GM23338 (cell line): Measurements from ENCODE around the gene FMN1. TPM values are rescaled to one million over a fixed set of nuclear protein-coding genes. Genes with fewer than 3 reads are reported as not detected.

Source experiments
- ATAC-seq: fragments of 200-7000 bp; cut with Tn5 transposase; 3 replicates; pipeline ENCODE4 v1.9.1; 2020
- DNase-seq: peaks from one replicate; pipeline ENCODE4 v3.0.0-alpha.2; 2015; ENCODE audit warnings: low spot score
- H2AFZ ChIP-seq: fragments of 200-600 bp; sonication (generic); 2 replicates; pipeline ENCODE4 v1.8.0; 2016; ENCODE audit warnings: antibody characterized with exemption, mild to moderate bottlenecking, moderate library complexity
- H3F3A ChIP-seq: fragments of 200-600 bp; sonication (generic); replicated peaks from 2 replicates; pipeline ENCODE4 v1.8.0; 2017; ENCODE audit warnings: antibody characterized with exemption, mixed run types, low read depth
- H3K27ac ChIP-seq: fragments of 200-600 bp; sonication (generic); 2 replicates; pipeline ENCODE4 v1.6.1; 2016; ENCODE audit warnings: low read depth
- H3K27me3 ChIP-seq: fragments of 200-600 bp; sonication (generic); 2 replicates; pipeline ENCODE4 v1.8.0; 2016; ENCODE audit warnings: mild to moderate bottlenecking, mixed run types, moderate library complexity; ENCODE audit not compliant: insufficient read depth
- H3K36me3 ChIP-seq: fragments of 200-600 bp; sonication (generic); 2 replicates; pipeline ENCODE4 v1.8.0; 2016; ENCODE audit warnings: mild to moderate bottlenecking; ENCODE audit not compliant: insufficient read depth
- H3K4me1 ChIP-seq: fragments of 200-600 bp; sonication (generic); 2 replicates; pipeline ENCODE4 v1.8.0; 2016; ENCODE audit warnings: mild to moderate bottlenecking, moderate library complexity; ENCODE audit not compliant: insufficient read depth
- H3K4me2 ChIP-seq: fragments of 200-600 bp; sonication (generic); 2 replicates; pipeline ENCODE4 v1.7.1; 2017; ENCODE audit warnings: mixed run types
- H3K4me3 ChIP-seq: fragments of 200-600 bp; sonication (generic); 2 replicates; pipeline ENCODE4 v1.6.1; 2016; ENCODE audit warnings: mixed run types
- H3K79me2 ChIP-seq: fragments of 200-600 bp; sonication (generic); replicated peaks from 2 replicates; pipeline ENCODE4 v1.8.0; 2017; ENCODE audit warnings: mild to moderate bottlenecking; ENCODE audit not compliant: insufficient read depth
- H3K9me2 ChIP-seq: fragments of 200-600 bp; sonication (generic); 2 replicates; pipeline ENCODE4 v1.8.0; 2017; ENCODE audit not compliant: insufficient read depth
- H4K20me1 ChIP-seq: fragments of 200-600 bp; sonication (generic); replicated peaks from 2 replicates; pipeline ENCODE4 v1.8.0; 2017; ENCODE audit warnings: mild to moderate bottlenecking; ENCODE audit not compliant: insufficient read depth
- H3K27ac Mint-ChIP-seq: 2 replicates; pipeline ENCODE4 v1.8.0; 2020; ENCODE audit warnings: inconsistent platforms, mild to moderate bottlenecking, moderate library complexity, mixed read lengths
- H3K27me3 Mint-ChIP-seq: 3 replicates; pipeline ENCODE4 v1.8.0; 2022; ENCODE audit warnings: low read depth, mild to moderate bottlenecking, moderate library complexity, mixed read lengths, inconsistent platforms; ENCODE audit not compliant: insufficient read depth, poor library complexity
- H3K36me3 Mint-ChIP-seq: 3 replicates; pipeline ENCODE4 v1.8.0; 2021; ENCODE audit warnings: low read depth, mild to moderate bottlenecking, inconsistent platforms, moderate library complexity, mixed read lengths
- H3K4me1 Mint-ChIP-seq: 3 replicates; pipeline ENCODE4 v1.8.0; 2020; ENCODE audit warnings: mild to moderate bottlenecking, inconsistent platforms, mixed read lengths
- H3K4me3 Mint-ChIP-seq: 3 replicates; pipeline ENCODE4 v1.8.0; 2021; ENCODE audit warnings: moderate library complexity, mild to moderate bottlenecking, inconsistent platforms, mixed read lengths
- H3K9me3 Mint-ChIP-seq: 3 replicates; pipeline ENCODE4 v1.8.0; 2020; ENCODE audit warnings: moderate library complexity, mild to moderate bottlenecking, inconsistent platforms, mixed read lengths
- CREB1 ChIP-seq: fragments of 250-450 bp; sonication (Bioruptor Pico); IDR thresholded peaks from 2 replicates; pipeline ENCODE4 v1.5.0; 2020; ENCODE audit warnings: low read depth, mild to moderate bottlenecking, moderate library complexity
- CTCF ChIP-seq, 2 experiments: fragments of 200-600 bp in 1 of 2; sonication (generic) in 1 of 2; conservative IDR thresholded peaks; 2 replicates each; pipeline versions ENCODE4 v1.5.1 to v1.6.1; 2016 to 2017; ENCODE audit warnings: antibody characterized with exemption in 2 of 2, low read depth in 2 of 2, mild to moderate bottlenecking in 2 of 2, moderate library complexity in 1 of 2
- NANOG ChIP-seq: IDR thresholded peaks from 2 replicates; pipeline ENCODE4 v1.6.1; 2016; ENCODE audit warnings: antibody characterized with exemption, borderline replicate concordance
- POLR2AphosphoS5 ChIP-seq: IDR thresholded peaks from 2 replicates; pipeline ENCODE4 v1.6.1; 2016; ENCODE audit warnings: antibody characterized with exemption, low read depth
- STAT1 ChIP-seq: IDR thresholded peaks from one replicate; pipeline ENCODE4 v1.6.1; 2016; ENCODE audit warnings: antibody characterized with exemption; ENCODE audit not compliant: unreplicated experiment
- ZNF114 ChIP-seq: fragments of 250-450 bp; sonication (Bioruptor Pico); IDR thresholded peaks from 2 replicates; pipeline ENCODE4 v1.5.0; 2020; ENCODE audit warnings: mild to moderate bottlenecking, moderate library complexity
- ZNF331 ChIP-seq: fragments of 250-450 bp; sonication (Bioruptor Pico); IDR thresholded peaks from 2 replicates; pipeline ENCODE4 v1.5.0; 2020; ENCODE audit warnings: low read depth, mild to moderate bottlenecking, moderate library complexity
- ZNF462 ChIP-seq: fragments of 250-450 bp; sonication (Bioruptor Pico); IDR thresholded peaks from 2 replicates; pipeline ENCODE4 v1.5.0; 2020; ENCODE audit warnings: mild to moderate bottlenecking, moderate library complexity
- polyA plus RNA-seq: library from polyadenylated mRNA; unstranded; fragments of >200 nt; fragmentation: Nextera tagmentation; extraction: Ambion mirVana; gene quantifications from 2 replicates; pipeline ENCODE4 v1.2.1, GENCODE V29; 2016
- total RNA-seq: library from RNA; depleted of rRNA; stranded (reverse); fragments of >200 nt; shearing (Covaris generic); gene quantifications from 2 replicates; pipeline ENCODE4 v1.2.3, GENCODE V29; 2014

The FMN1 gene
- total and polyA plus RNA-seq, 2 experiments from 2014 or later, result 1.2 to 1.6 TPM

- TF ChIP-seq CTCF (conservative IDR thresholded peaks at IDR 0.05; ENCODE audit: low read depth in 2 of 2) (no peak), POLR2AphosphoS5 (no peak), STAT1 (no peak), ZNF462 (no peak), NANOG (no peak), ZNF331 (no peak), CREB1 (CRISPR knock-in tag) (no peak)
These were observed 185.5 kb downstream of the FMN1 start (continued) for GRCh38 chr15:33009026-33009425.

- peaks cover 17% of the 10 kb centered on the region for H3K4me1 ChIP-seq
- H3K9me2 ChIP-seq, result peaks cover 3% of the 10 kb centered on the region; the same call in 1 of the 2 replicates
- H3K4me3 ChIP-seq, result no peak overlapping the region
- Mint-ChIP-seq H3K27me3 (no peaks in the 10 kb centered on the region), H3K27ac (peak overlapping the region; percentile 56; the same call in 1 of the 2 replicates), H3K4me1 (peaks cover 21% of the 10 kb centered on the region), H3K4me3 (peak overlapping the region; percentile 6; the same call in 2 of the 3 replicates), H3K36me3 (no peaks in the 10 kb centered on the region), H3K9me3 (no peaks in the 10 kb centered on the region)
- H4K20me1 ChIP-seq, result no peaks in the 10 kb centered on the region
- peak overlapping the region; percentile 52 for H3K4me2 ChIP-seq
- H2AFZ ChIP-seq, result no peak overlapping the region
- H3K36me3 ChIP-seq, result no peaks in the 10 kb centered on the region
- H3F3A ChIP-seq, result no peaks in the 10 kb centered on the region
- DNase-seq (no peak), ATAC-seq (no peak)
- no peaks in the 10 kb centered on the region for H3K27me3 ChIP-seq
- H3K79me2 ChIP-seq, result no peaks in the 10 kb centered on the region
- H3K27ac ChIP-seq, result no peak overlapping the region
- TF ChIP-seq STAT1 (no peak), CTCF (conservative IDR thresholded peaks at IDR 0.05; ENCODE audit: low read depth in 2 of 2) (no peak), ZNF114 (CRISPR knock-in tag) (no peak), NANOG (no peak)
These were observed 186.1 kb downstream of the FMN1 start for GRCh38 chr15:33008284-33008995.
